Measurements from ENCODE around the gene TMTC3.
"Not testable (repeated sequence)": the region's sequence is repeated elsewhere in the genome, so short reads cannot be mapped to it uniquely, and the experiment has no call there.

TMTC3 gene

DNA sequence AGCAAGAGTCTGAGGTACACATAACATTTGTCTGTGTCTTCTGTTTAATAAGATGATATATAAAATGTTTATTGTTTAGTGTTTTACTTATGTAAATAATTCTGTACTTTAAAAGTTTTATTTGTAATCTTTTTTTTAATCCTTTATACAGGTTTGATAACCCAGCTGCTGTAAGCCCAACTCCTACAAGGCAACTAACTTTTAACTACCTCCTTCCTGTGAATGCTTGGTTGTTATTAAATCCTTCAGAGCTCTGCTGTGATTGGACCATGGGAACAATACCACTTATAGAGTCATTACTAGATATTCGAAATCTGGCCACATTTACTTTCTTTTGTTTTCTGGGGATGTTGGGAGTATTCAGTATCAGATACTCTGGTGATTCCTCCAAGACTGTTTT lies 24.1 kb downstream of the TMTC3 start:
- DNase-seq (ENCODE audit: low spot score), result no peak

DNA sequence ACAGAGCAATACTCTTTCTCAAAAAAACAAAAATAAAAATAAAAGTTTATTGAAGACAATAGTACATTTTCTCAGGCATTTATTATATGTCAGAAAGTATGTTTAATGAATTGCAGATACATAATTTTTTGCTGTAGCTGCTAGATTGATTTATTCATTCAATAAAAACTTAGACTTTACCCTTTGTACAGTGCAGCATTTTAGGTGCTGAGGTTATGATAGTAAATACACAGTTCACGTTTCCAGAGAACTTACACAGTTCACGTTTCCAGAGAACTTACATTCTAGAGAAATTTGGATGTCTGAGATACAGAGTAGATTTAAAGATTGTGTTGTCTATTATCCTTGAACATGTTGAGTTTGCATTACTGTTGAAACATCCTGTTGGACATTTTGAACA lies 25.3 kb downstream of the TMTC3 start:
- DNase-seq (ENCODE audit: low spot score), result no peak

DNA sequence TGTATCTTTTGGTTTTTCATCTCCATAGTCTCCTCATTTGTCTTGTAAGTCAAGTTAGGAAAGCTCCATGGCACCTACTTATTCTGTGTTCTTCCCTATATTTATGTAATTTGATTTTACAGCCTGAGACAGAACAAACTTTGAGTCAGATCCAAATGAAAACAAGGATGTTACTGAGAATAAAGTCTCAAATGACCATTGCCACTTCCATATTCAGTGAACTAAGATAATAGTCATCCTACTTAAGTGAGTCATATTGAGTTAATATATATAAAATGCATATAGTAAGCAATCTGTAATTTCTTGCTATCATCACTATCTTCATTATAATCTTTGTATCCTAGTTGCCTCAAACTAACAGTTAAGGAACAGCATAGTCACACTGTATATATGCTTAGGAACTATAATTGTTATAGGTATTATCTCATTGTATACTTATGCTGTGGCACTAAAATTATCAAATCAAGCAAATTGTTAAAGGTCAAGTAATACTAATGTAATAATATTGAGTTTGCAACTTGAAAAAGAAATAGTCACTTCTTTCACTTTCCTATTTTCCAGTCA lies 30.8 kb downstream of the TMTC3 start:
- DNase-seq (ENCODE audit: low spot score), result no peak

DNA sequence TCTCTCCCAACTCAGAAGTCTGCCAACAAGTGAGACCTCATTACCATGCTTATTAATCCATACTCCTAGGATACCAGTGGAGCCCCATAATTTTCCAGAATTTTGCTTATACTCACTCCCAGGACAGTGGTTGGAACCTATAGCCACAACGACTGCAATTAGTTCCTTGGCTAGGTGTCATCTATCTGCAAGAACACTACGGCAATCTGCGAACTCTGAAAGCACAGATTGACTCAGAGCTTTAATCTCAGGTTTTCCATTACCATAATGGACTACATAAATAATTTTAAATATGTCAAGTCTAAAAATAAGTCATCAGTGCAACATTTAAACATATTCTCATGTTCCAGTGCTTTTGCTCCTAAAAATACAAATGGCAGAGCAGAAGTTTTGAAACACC lies 33.4 kb downstream of the TMTC3 start:
- DNase-seq (ENCODE audit: low spot score), result no peak

DNA sequence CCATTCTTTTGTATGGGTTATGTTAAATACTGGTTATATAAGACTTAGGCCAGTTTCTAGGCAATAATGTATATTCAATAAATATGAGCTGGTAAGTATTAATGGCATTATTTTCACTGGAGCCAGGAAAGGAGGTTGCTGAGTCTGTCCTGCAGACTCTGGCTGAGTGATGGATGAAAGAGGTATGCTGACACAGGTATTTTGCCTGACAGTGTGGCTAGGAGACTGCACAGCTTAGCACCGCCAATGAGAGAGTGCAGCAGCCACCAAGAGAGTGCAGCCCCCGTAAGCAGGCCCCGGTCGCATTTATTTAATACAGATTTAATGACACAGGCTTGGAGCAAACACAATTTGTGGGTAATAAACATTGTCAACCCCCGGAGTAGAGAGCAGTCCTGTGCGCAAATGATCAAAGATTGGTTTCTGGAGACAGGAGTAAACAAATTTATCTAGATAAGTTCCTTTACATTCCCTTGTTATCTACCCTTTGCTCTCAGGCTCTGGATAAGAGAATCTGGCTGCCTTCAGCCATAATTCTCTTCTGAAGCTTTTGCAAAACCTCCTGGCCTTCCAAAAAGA lies 37.4 kb downstream of the TMTC3 start:
- no peak for DNase-seq (ENCODE audit: low spot score)

DNA sequence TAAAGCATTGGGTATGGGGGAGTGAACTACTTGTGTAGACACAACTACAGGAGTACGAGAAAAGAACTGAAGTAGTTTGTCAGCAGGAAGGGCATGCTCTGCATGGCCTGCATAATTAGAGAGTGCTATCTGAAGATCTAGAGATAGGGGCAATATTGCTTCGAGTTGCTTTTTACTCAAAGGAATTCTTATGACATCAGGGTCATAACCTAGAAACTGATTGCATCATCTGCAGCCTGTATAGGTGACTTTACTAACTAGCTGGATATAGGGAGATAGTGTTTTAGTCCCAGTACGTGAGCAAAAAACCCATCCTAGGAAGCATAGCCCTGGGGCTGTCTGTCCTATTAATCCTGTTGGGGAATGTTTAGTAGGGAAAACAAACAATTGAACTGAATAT lies 39.8 kb downstream of the TMTC3 start:
- no peak for DNase-seq (ENCODE audit: low spot score)

DNA sequence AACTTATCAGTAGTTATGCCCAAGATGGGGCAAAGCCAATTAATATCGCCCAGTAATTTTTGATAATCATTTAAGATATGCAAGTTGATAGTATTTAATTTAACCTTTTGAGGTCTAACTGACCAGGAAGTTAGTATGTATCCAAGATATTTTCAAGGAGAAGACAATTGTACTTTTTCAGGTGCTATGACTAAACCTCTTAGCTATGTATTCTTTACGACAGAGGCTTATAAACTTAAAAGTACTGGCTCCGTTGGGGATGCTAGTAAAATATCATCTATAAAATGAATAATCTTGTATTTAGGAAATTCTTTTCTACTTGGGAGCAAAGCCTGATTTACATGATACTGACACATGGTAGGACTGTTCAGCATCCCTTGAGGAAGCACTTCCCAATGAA lies 40.3 kb downstream of the TMTC3 start:
- DNase-seq (ENCODE audit: low spot score), result no peak

DNA sequence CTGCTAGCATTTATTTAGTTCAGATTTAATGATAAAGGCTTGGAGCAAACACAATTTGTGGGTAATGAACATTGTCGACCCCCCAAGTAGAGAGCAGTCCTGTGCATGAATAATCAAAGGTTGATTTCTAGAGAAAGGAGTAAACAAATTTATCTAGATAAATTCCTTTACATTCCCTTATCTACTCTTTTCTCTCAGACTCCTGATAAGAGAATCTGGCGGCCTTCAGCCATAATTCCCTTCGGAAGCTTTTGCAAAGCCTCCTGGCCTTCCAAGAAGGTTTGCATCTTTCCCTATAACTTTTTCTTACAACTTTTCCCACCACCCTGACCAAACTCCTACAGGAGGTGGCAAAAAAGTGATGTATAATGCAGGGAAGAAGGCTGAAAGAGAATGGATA lies 42.1 kb downstream of the TMTC3 start:
- no peak for DNase-seq (ENCODE audit: low spot score)

DNA sequence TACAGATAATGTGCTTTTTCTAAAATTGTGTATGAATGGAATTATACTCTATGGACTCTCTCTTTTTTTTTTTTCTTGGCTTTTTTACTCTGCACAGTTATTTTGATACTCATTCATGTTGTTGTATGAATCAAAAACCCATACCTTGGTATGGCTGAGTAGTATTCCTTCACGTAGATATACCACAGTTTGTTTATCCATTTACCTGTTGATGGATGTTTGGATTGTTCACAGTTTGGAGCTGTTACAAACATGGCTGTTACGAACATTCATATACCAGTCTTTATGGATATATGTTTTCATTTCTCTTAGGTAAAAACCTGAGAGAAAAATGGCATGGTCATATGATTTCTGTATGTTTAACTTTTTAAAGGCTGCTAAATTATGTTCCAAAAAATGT lies 43.2 kb downstream of the TMTC3 start:
- no peak for DNase-seq (ENCODE audit: low spot score)

DNA sequence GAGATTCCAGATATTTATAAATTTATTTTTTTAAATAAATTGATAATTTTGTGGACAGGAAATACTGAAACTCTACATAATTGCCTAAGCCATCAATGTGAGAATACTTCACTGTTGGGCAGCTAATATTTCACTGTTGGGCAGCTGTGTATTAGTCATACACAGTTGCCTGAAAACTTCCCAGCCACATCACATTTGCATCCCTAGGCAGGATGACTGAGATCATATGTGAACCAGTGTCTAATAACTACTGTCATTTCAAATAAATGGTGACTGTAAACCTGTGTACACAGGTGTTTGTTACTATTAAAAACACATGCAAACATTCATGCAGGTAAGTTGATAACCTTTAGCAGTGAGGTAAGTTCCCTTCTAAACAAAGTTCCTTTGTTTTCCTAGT lies 43.9 kb downstream of the TMTC3 start:
- DNase-seq (ENCODE audit: low spot score), result no peak

DNA sequence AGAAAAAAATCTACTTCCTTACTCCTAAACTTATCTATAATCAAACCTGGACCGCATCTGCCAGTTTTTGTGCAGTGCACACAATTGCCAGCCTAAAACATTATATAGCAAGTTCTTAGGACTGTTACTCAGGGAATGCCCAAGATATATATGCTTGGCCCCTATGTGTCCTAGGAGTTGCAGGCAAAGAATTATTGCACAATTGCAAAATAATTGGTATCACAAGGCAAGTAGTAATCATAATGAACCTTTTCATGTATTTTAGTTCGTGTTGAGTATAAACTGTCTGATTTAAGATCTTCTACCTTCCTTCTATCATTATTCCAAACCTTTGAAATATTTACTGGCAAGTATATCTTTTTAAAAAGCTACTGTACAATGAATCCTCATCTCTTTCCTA lies 45.5 kb downstream of the TMTC3 start:
- no peak for DNase-seq (ENCODE audit: low spot score)

DNA sequence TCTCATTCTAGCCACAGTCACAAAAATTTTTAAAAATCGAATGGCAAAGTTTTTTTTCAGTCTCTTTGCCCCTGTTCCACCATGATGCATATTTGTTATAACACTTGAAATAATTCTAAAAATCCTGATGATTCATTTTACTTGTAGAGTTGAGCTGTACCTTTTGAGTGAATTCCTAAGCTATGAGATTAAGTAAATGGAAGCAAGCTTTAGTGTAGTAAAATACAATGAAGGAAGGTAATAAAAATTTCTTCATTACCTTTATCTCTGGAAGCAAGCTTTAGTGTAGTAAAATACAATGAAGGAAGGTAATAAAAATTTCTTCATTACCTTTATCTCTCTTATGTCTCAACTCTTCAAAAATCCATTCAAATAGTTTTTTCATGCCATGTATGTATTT lies 46.1 kb downstream of the TMTC3 start:
- DNase-seq (ENCODE audit: low spot score), result no peak

DNA sequence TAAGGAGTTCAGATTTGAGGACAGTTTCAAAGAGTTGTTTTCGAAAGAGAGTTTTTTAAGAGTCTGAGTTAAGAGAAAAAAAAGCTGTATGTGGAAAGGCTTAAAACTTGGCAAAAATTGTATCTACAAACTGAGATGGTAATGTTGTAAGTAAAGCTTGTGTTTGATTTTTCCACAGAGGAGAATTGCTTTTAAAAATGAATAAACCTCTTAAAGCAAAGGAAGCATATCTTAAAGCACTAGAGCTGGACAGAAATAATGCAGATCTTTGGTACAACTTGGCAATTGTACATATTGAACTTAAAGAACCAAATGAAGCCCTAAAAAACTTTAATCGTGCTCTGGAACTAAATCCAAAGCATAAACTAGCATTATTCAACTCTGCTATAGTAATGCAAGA lies 50.3 kb downstream of the TMTC3 start:
- no peak for DNase-seq (ENCODE audit: low spot score)

DNA sequence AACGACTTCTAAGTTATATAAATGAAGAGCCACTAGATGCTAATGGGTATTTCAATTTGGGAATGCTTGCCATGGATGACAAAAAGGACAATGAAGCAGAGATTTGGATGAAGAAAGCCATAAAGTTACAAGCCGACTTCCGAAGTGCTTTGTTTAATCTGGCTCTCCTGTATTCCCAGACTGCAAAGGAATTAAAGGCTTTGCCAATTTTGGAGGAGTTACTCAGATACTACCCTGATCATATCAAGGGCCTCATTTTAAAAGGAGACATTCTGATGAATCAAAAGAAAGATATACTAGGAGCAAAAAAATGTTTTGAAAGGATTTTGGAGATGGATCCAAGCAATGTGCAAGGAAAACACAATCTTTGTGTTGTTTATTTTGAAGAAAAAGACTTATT lies 52.8 kb downstream of the TMTC3 start:
- no peak for DNase-seq (ENCODE audit: low spot score)

DNA sequence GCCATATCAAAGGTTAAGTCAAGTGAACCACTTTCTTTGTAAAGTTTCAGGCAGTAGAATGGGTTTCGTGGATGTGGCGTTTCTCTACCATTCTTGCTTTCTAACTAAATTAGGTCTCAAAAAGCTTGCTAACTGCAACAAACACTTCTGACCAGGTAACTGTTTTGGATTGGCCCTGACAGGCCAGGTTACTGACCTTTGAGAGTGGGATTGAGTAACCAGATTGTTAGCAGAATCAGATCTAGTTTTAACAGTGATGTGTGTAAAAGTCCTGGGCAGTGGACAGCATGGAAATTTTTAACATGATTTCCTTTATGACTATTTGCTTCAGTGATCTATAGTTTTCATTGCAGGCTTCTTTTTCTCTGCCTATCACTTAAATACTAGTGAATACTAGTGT lies 57.9 kb downstream of the TMTC3 start:
- no peak for DNase-seq (ENCODE audit: low spot score)

DNA sequence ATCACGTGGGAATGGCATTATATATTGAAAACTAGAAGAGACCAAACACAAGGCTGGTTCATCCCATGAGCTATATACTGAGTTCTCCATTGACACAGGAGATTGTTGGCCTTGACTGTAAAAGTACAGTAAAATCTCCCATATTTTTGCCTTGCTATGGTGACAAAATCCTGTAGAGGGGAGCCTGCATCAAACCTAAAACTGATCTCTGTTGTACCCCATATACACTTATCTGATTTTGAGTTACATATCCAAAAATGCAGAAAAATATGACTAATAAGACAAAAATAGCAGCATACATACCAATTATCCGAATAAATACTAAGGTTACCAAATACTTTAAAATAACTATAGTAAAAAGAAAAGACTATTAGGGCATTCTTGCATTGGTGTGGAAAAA lies 60.4 kb downstream of the TMTC3 start:
- DNase-seq (ENCODE audit: low spot score), result no peak

DNA sequence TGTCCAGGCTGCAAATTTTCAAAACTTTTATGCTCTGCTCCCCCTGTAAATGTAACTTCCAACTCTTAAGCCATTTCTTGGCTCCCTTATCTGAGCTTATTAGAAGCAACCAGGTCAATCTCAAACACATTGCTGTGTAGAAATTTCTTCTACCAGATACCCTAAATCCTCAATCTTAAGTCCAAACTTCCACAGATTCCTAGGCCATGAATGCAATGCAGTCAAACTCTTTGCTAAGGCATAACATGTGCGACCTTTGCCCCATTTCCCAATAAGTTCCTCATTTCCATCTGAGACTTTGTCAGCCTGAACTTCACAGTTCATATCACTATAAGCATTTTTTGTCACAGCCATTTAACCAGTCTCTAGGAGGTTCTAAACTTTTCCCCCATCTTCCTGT lies 64.5 kb downstream of the TMTC3 start:
- DNase-seq (ENCODE audit: low spot score), result no peak

DNA sequence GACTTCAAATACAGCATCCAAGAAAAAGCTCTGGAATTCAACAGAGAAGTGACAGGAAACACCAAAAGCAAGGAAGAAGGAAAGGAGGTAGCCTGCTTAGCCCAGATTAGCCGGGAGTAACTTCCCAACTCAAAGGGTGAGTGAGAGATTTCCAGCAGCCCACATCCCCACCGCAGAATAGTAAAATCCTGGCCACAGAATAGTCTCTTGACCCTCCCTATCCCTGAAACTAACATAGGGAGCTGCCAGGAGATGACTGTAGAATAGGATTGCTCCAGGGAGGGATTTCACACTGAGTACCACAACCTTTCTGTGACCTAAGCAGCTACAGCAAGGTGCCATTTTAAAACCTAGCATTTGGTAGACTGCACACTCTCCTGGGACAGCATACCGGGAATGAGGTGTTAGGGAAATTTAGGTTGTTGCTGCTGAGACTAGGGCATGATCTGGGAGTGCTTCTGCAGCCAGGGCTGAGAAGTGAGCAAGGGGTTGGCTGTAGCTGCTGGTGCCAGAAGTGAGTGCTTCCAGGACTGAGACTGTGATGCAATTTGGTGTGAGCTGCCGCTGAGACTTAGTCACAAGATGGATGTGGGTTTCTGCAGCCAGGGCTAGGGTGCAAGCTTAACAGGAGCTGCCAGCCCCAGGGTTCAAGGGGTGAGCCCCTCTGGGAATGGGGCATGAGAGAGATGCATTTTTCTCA lies 66.0 kb downstream of the TMTC3 start:
- DNase-seq (ENCODE audit: low spot score), result no peak

DNA sequence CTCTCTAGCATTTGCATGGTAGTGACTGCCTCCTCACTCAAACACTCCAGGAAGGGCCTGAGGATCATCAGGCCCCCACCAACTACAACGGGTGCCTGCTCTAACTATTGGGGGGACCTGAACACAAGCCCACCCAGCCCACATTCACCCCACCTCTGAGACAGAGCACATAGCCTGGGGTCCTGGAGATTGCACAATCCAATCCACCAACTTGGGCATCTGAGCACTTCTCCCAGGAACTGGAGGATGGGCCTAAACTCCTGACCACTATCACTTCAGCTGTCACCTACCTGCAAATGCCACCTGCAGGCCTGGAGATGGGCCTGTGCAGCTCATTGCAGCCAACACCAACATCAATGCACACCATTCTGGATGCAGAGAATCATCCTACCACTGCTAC lies 66.6 kb downstream of the TMTC3 start:
- no peak for DNase-seq (ENCODE audit: low spot score)

DNA sequence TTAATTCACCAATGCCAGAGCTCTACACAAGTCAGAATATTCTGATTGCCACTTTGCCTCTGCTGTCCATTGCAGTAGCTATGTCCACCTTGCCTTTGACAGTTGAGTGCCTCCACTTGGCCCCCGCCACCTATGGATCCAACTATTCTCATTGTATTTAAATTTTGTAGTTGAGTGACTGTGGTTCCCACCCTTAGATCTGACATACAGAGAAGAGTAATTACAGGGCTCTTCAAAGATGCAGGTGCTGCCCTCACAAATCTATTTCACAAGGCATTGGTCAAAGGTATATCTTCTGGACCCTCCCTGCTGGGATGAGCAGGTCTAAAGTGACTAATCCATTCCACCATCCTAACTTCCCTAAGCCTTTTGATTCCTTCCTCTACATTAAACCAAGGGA lies 68.2 kb downstream of the TMTC3 start:
- DNase-seq (ENCODE audit: low spot score), result not testable (repeated sequence)

DNA sequence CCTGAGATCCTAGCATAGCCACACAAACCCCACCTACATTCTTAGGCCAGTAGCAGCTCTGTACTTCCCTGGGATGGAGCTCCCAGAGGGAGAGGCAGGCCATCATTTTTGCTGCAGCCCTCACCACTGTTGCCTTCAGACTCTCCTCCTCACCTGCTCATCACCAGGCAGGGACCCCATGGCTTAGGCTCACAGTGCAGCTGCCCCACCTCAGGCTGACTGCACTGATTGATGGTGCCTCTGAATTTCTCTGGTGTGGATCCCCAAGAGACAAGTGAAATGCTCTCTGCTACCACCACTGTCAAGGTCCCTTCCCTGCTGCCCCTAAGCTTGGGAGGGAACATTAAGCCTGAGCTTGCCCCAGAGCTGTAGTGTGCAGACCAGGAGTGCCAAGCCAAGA lies 76.2 kb downstream of the TMTC3 start:
- DNase-seq (ENCODE audit: low spot score), result no peak

DNA sequence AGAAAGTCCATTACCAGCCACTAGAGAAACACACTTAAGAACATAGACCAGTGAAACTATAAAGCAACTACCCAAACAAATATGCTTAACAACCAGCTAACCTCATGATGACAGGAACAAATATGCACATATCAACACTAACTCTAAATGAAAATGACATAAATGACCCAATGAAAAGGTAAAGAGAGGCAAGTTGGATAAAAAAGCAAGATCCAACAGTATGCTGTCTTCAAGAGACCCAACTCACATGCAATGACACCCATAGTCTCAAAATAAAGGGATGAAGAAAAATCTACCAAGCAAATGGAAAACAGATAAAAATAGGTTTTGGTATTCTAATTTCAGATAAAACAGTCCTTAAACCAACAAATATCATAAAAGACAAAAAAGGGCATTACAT lies 77.8 kb downstream of the TMTC3 start:
- DNase-seq (ENCODE audit: low spot score), result no peak

DNA sequence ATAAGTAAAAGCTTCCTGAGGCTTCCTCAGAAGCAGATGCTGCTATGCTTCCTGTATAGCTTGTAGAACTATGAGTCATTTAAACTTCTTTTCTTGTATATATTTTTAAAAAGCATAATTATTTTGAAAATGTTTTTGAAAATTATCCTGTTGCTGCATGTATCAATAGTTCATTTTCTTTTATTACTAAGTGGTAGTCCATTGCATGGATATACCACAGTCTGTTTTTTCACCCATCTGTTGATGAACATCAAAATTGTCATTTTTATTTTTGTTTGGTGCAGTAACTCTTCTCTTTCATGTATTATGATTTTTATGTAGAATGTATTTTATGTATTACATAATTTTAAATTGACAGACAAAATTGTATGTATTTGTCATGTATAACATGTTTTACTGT lies 81.4 kb downstream of the TMTC3 start:
- DNase-seq (ENCODE audit: low spot score), result no peak

DNA sequence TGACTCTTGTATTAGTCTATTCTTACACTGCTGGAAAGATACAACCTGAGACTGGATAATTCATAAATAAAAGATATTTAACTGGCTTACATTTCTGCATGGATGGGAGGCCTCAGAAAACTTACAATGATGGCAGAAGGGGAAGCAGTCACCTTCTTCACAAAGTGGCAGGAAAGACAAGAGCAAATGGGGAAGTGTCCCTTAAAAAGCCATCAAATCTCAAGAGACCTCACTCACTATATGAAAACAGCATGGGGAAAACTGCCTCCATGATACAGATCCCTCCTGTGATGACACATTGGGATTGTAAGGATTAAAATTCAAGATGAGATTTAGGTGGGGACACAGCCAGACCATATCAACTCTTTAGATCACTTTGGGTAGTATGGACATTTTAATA lies 83.7 kb downstream of the TMTC3 start:
- no peak for DNase-seq (ENCODE audit: low spot score)
